GM23248 (cell line): ENCODE data around the gene FARS2. TPM values are rescaled to one million over a fixed set of nuclear protein-coding genes. Genes with fewer than 3 reads are reported as not detected.

Source experiments
- DNase-seq: peaks from one replicate; pipeline ENCODE4 v3.0.0-alpha.2; 2015
- H2AFZ ChIP-seq: fragments of 200-600 bp; sonication (generic); 2 replicates; pipeline ENCODE4 v1.6.1; 2016; ENCODE audit warnings: antibody characterized with exemption
- H3F3A ChIP-seq: fragments of 200-600 bp; sonication (generic); 2 replicates; pipeline ENCODE4 v1.6.1; 2016; ENCODE audit warnings: mild to moderate bottlenecking, antibody characterized with exemption, mixed run types; ENCODE audit not compliant: insufficient read depth
- H3K27ac ChIP-seq: fragments of 200-600 bp; sonication (generic); 2 replicates; pipeline ENCODE4 v1.5.1; 2016; ENCODE audit warnings: mild to moderate bottlenecking
- H3K27me3 ChIP-seq: fragments of 200-600 bp; sonication (generic); replicated peaks from 2 replicates; pipeline ENCODE4 v1.6.1; 2016; ENCODE audit warnings: mild to moderate bottlenecking; ENCODE audit not compliant: insufficient read depth
- H3K36me3 ChIP-seq: fragments of 200-600 bp; sonication (generic); 2 replicates; pipeline ENCODE4 v1.6.1; 2016; ENCODE audit warnings: low read depth, mild to moderate bottlenecking
- H3K4me1 ChIP-seq: fragments of 200-600 bp; sonication (generic); 2 replicates; pipeline ENCODE4 v1.6.1; 2016; ENCODE audit warnings: mild to moderate bottlenecking; ENCODE audit not compliant: insufficient read depth
- H3K4me2 ChIP-seq: fragments of 200-600 bp; sonication (generic); one replicate; pipeline ENCODE4 v1.6.1; 2016; ENCODE audit warnings: mild to moderate bottlenecking; ENCODE audit not compliant: unreplicated experiment
- H3K4me3 ChIP-seq: fragments of 200-600 bp; sonication (generic); 2 replicates; pipeline ENCODE4 v1.5.1; 2016; ENCODE audit warnings: mild to moderate bottlenecking
- H3K79me2 ChIP-seq: fragments of 200-600 bp; sonication (generic); 2 replicates; pipeline ENCODE4 v1.6.1; 2016; ENCODE audit warnings: mild to moderate bottlenecking; ENCODE audit not compliant: insufficient read depth
- H3K9ac ChIP-seq: fragments of 200-600 bp; sonication (generic); 2 replicates; pipeline ENCODE4 v1.6.1; 2016; ENCODE audit warnings: mild to moderate bottlenecking
- H3K9me2 ChIP-seq: fragments of 200-600 bp; sonication (generic); 2 replicates; pipeline ENCODE4 v1.6.1; 2016; ENCODE audit warnings: mixed run types, mild to moderate bottlenecking, moderate library complexity; ENCODE audit not compliant: insufficient read depth
- H3K9me3 ChIP-seq: fragments of 200-600 bp; sonication (generic); one replicate; pipeline ENCODE4 v1.6.1; 2017; ENCODE audit warnings: low read depth
- H4K20me1 ChIP-seq: fragments of 200-600 bp; sonication (generic); 2 replicates; pipeline ENCODE4 v1.6.0; 2016; ENCODE audit not compliant: insufficient read depth
- EZH2 ChIP-seq: fragments of 200-600 bp; sonication (generic); IDR thresholded peaks from 2 replicates; pipeline ENCODE4 v1.6.1; 2018; ENCODE audit warnings: antibody characterized with exemption, mild to moderate bottlenecking; ENCODE audit not compliant: insufficient read depth, poor library complexity, severe bottlenecking
- EZH2phosphoT487 ChIP-seq: fragments of 200-600 bp; sonication (generic); IDR thresholded peaks from 2 replicates; pipeline ENCODE4 v1.6.1; 2018; ENCODE audit warnings: antibody characterized with exemption, moderate library complexity, mild to moderate bottlenecking, low read depth; ENCODE audit not compliant: insufficient read depth
- WGBS, 2 experiments: methylation state at CpG; one replicate each; pipeline ENCODE4 v1.1.6; 2015 to 2017; ENCODE audit warnings: low lambda C conversion rate in 2 of 2, low coverage in 1 of 2; ENCODE audit errors: missing lambda C conversion rate in 2 of 2; 5-methylcytosine and 5-hydroxymethylcytosine counted together
- in situ Hi-C: fragments of 300-500 bp; cut with MboI; formaldehyde crosslinking; loops from 2 replicates; pipeline ENCODE4 v1.15.0; 2020
- polyA plus RNA-seq: library from polyadenylated mRNA; unstranded; fragments of >200 nt; fragmentation: Nextera tagmentation; extraction: Ambion mirVana; gene quantifications from 2 replicates; pipeline ENCODE4 v1.2.1, GENCODE V29; 2016
- total RNA-seq: library from RNA; depleted of rRNA; stranded (reverse); fragments of >200 nt; shearing (Covaris generic); gene quantifications from 2 replicates; pipeline ENCODE4 v1.2.3, GENCODE V29; 2014

The FARS2 gene
- total and polyA plus RNA-seq, 2 experiments from 2014 or later, result 15.1 to 16.5 TPM

DNA sequence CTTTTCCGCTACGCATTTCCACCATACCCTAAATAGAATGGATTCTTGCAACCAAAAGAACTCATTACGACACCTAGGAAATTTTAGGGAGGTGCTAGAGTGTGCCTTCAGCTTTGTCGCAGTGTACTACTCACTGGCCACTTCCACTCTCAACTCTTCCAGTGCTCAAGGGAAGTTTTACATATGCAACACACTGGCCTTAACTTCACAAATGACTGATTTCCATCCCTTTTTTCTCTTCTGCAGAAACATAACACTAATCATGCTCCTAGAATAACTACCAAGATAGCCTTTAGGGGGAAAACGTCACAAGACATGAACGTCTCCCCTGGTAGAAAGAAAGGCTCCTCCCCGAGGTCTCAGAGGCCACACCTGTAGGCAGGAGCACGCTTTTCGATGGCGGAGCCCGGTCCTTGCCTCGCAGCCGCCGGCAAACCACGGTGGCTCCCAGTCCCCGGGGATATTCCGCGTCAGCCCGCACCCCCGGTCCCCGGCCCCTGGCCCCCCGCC, 1.1 kb upstream of the FARS2 start:
- H3K27ac ChIP-seq, result peak overlapping the region; percentile 91

DNA sequence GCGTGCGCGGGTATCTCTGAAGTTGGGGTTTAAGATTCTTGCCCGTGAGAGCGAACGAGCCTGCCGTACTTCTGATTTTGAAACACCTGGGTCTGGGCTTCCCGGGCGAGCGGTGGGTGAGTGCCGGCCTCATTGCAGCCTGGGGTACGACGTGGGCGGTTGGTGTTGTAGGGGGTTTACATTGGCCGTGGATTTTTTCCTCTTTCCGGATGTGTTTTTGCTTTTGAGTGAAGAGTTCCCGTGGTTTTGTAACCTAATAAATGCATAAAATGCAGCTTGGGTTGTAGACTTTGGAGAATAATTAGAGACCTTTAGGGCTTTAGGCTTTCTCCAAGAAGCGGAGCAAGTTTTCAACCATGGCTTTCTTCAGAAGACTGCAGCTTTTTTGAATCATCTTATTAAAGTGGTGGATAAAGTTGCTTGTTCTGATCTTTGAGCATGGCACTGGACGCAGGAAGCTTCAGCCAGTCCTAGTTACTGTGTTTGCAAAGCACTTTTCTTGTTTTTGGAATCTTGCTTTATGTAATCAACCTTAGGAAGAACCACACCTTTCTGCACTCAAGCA, 314 bp downstream of the FARS2 start:
- Histone ChIP-seq H3K27me3 (no peaks in the 10 kb centered on the region), H3K36me3 (no peaks in the 10 kb centered on the region), H3K4me1 (peaks cover 15% of the 10 kb centered on the region), H3F3A (peaks cover 11% of the 10 kb centered on the region), H4K20me1 (no peaks in the 10 kb centered on the region), H3K4me3 (peak overlapping the region; percentile 93), H3K4me2 (peak overlapping the region; percentile 97), H3K9me3 (no peaks in the 10 kb centered on the region), H3K79me2 (peaks cover 65% of the 10 kb centered on the region), H3K9me2 (no peaks in the 10 kb centered on the region), H3K9ac (peak overlapping the region; percentile 91), H3K27ac (peak overlapping the region; percentile 91), H2AFZ (peak overlapping the region; percentile 97)
- WGBS, 2 experiments, result 1% methylated on average over 16 to 19 of the region's 19 CpGs
- no peak for TF ChIP-seq EZH2phosphoT487
- no peak for TF ChIP-seq EZH2
- no peak for DNase-seq
- in situ Hi-C loops, result no loop called here

More for the DNA sequence above, 1.1 kb upstream of the FARS2 start:
- Histone ChIP-seq H3K9me3 (no peaks in the 10 kb centered on the region), H3F3A (peaks cover 11% of the 10 kb centered on the region), H3K4me2 (peak overlapping the region; percentile 99), H3K36me3 (no peaks in the 10 kb centered on the region), H3K9me2 (no peaks in the 10 kb centered on the region), H3K79me2 (peaks cover 59% of the 10 kb centered on the region), H3K27me3 (no peaks in the 10 kb centered on the region), H3K9ac (peak overlapping the region; percentile 91), H3K4me3 (peak overlapping the region; percentile 93), H4K20me1 (no peaks in the 10 kb centered on the region), H2AFZ (peak overlapping the region; percentile 97), H3K4me1 (peaks cover 15% of the 10 kb centered on the region)
- WGBS, 2 experiments, result 5 to 7% methylated on average over 8 to 19 of the region's 22 CpGs
- DNase-seq, result peak; percentile 78
- in situ Hi-C loops, result no loop called here
- TF ChIP-seq EZH2 (no peak), EZH2phosphoT487 (no peak)

DNA sequence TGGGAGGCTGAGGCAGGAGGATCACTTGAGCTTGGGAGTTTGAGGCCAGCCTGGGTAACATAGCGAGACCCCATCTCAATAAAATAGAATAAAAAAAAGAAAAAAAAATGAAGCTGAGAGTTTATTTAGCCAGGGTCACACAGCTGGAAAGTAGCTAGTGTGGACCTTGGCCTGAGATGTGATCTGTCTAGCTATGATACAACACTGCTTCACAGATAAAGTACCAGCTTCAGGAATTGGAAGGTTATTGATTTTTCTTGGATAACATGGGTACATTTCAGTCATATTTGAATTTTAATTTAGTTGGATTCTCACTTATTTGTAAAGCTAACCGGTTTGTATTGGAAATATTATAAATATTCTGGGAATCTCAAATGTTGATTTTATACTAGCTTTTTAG, 5.1 kb downstream of the FARS2 start:
- Histone ChIP-seq H3K4me1 (peaks cover 6% of the 10 kb centered on the region), H3K27ac (no peak overlapping the region), H3F3A (peaks cover 6% of the 10 kb centered on the region), H3K36me3 (no peaks in the 10 kb centered on the region), H3K27me3 (no peaks in the 10 kb centered on the region), H3K4me2 (no peak overlapping the region), H4K20me1 (no peaks in the 10 kb centered on the region), H3K9me3 (no peaks in the 10 kb centered on the region), H3K79me2 (peaks cover 81% of the 10 kb centered on the region), H3K4me3 (no peak overlapping the region), H2AFZ (no peak overlapping the region), H3K9me2 (no peaks in the 10 kb centered on the region), H3K9ac (no peak overlapping the region)
- WGBS, 2 experiments, result 96 to 98% methylated on average over 2 of the region's 2 CpGs
- in situ Hi-C loops, result no loop called here
- TF ChIP-seq EZH2, result no peak
- TF ChIP-seq EZH2phosphoT487, result no peak
- DNase-seq, result no peak

DNA sequence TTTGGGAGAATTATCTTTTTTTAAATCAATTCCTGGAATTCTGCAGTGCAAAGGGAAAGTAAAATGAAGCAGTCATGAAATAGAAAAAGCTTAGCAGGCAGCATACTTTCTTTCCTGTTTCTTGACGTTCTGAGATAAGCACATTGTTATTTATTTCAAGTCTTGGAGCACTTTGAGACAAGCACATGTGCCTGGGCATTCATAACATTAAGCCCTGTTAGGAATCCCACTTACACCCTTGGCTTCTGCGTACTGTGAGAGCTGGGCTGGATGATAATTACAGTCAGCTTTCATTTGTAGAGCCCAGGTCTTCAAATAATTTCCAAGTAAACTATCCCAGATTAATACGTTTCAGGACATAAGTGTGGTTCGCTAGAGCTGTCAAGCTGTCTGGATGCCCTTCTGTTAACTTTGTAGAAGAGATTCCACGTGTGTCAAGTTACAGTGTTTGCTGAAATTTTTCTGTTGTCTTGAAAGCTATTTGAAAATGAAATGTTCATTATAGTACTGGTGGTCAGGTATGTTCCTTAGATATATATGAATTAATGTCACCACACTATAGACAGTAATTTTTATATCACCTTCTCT, 8.9 kb downstream of the FARS2 start:
- no peaks in the 10 kb centered on the region for H3K4me1 ChIP-seq
- H3K4me2 ChIP-seq, result no peak overlapping the region
- no peak overlapping the region for H3K27ac ChIP-seq
- no peak overlapping the region for H2AFZ ChIP-seq
- H3K36me3 ChIP-seq, result no peaks in the 10 kb centered on the region
- H4K20me1 ChIP-seq, result no peaks in the 10 kb centered on the region
- in situ Hi-C loops, result no loop called here
- no peak for DNase-seq
- 50 to 53% methylated on average over 5 of the region's 5 CpGs for WGBS, 2 experiments
- H3K79me2 ChIP-seq, result peaks cover 70% of the 10 kb centered on the region
- H3K27me3 ChIP-seq, result no peaks in the 10 kb centered on the region
- TF ChIP-seq EZH2phosphoT487 (no peak), EZH2 (no peak)
- H3K4me3 ChIP-seq, result no peak overlapping the region
- H3K9me2 ChIP-seq, result no peaks in the 10 kb centered on the region
- no peaks in the 10 kb centered on the region for H3F3A ChIP-seq
- H3K9ac ChIP-seq, result no peak overlapping the region
- no peaks in the 10 kb centered on the region for H3K9me3 ChIP-seq
